Ramos (cell line): ENCODE results near the gene RASAL2.

Experiments used
- in situ Hi-C: fragments of 300-500 bp; cut with MboI; formaldehyde crosslinking; loops from one replicate; pipeline ENCODE4 v1.14.3; 2022; ENCODE audit warnings: low sequenced_read_pairs; ENCODE audit not compliant: unreplicated experiment

Gene RASAL2

GRCh38 chr1:178093951-178094738 lies at the start of gene RASAL2:
TSS of gene RASAL2 (plus strand) at chr1:178094104. CDS start at chr1:178094493, 389 bp downstream.
- in situ Hi-C loops: no loop called here

DNA sequence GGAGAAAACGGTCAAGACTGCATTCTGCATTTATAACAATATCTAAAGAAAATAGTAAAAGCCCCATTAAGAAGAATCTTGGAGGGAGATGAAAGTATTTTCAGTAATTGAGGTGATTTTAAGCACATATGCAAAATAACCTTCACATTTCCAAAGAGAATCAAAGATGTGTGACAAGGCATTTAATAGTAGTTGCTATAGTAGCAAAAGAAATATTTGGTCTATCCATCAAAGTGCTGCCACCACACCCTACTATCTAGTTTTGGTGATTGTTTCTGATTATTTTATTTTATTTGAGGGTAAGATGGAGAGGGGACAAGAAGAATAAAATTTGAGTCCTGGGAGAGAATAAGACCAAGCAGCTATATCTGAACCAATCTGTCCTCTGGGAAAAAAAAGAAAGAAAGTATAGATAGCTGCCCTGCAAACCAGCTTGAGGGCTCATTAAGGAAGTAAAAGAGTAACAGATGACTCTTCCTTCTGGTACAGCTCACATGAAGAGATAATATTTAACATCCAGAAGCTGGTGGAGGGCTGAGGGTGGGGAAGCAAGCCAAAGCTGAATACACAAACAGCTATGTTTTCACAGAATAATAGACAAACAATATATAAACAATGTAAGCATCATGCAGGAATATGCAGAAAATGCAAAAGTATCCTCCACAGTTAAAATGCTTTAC lies 47.2 kb upstream of the RASAL2 start:
- in situ Hi-C loops: no loop called here

DNA sequence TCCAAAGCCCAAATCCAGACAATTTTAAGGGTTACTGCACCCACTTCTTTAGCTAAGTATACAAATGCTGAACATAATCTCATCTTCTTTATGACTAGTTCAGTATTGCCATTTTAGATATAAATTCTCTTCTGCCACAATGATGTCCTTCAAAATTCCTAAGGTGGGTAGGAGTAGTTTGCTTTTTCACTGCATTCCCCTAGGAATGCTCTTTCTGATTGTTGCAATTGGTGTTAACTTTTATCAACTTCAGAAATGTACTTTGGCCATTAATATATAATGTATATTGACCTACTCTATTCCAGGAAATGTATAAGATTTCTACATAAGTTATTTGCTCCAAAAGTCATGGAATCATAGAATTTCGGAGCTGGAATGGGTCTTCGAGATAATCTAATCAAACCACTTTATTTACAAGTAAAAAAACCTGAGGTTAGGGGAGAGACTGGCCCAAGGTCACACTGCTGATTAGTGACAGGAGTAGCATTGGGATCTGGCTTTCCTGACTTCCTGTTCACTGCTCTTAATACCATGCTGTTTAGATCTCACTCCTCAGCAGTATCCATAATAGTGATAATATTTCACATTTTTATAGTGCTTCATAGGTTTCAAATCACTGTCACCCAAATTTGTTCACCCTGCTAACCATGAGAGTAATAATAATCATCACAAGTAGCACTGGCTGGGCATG lies 46.4 kb upstream of the RASAL2 start:
- in situ Hi-C loops: no loop called here

DNA sequence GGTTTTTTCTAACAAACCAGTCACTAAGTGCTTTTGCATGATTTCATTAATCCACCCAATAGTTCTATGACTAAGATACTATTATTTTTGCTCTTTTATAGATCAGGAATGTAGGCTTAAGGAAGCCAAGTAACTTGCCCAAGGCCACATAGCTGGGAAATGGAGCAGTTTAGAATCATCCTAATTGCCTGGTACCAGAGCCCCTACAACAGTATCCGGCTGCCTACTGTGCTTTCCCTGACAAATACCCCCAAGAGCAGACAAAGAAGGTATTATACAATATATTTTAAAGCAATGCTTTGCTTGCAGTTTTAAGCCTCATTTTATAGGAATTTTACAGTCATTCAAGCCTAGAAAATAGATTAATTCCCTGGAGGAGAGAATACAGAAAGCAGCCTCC lies 45.5 kb upstream of the RASAL2 start:
- in situ Hi-C loops: no loop called here

- in situ Hi-C loops: no loop called here
Measured at GRCh38 chr1:178048883-178049282, 45.0 kb upstream of the RASAL2 start.

- in situ Hi-C loops: no loop called here
Measured at GRCh38 chr1:178050084-178050483, 43.8 kb upstream of the RASAL2 start.

GRCh38 chr1:178051071-178051470 lies 42.8 kb upstream of the RASAL2 start:
- in situ Hi-C loops: no loop called here

GRCh38 chr1:178052650-178053461 lies 41.0 kb upstream of the RASAL2 start:
- in situ Hi-C loops: no loop called here

- in situ Hi-C loops: no loop called here
Measured at GRCh38 chr1:178055093-178055492, 38.8 kb upstream of the RASAL2 start.

- in situ Hi-C loops: no loop called here
Measured at GRCh38 chr1:178055779-178056471, 38.0 kb upstream of the RASAL2 start.

DNA sequence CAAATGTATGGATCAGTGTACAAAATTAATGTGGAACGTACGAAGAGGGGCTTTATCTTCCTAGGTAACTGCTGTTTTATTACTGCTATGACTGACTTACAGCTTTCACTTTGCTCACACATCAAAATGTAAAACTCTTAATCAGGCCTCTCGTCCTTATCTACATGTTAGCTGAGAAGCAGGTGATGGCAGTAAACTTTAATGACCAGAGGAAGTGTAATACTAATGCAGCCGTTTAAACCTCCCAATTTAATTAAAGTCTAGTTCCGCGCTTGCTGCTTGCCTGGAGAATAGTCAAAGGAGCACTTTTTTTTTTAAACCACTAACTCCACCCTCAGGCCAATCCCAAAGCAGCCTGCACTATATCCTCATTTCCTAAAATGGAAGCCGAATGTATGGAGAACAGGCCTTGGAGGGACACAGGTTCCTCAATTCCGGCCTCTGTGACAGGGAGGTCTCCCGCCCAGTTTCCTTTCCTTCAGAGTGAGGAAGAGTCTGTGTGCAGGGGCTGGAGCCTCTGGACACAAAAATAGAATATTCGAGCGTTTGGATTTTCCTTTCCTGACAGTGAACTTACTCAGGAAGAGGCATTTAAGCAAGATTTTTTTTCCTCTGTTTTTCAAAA lies 36.7 kb upstream of the RASAL2 start:
- in situ Hi-C loops: no loop called here

DNA sequence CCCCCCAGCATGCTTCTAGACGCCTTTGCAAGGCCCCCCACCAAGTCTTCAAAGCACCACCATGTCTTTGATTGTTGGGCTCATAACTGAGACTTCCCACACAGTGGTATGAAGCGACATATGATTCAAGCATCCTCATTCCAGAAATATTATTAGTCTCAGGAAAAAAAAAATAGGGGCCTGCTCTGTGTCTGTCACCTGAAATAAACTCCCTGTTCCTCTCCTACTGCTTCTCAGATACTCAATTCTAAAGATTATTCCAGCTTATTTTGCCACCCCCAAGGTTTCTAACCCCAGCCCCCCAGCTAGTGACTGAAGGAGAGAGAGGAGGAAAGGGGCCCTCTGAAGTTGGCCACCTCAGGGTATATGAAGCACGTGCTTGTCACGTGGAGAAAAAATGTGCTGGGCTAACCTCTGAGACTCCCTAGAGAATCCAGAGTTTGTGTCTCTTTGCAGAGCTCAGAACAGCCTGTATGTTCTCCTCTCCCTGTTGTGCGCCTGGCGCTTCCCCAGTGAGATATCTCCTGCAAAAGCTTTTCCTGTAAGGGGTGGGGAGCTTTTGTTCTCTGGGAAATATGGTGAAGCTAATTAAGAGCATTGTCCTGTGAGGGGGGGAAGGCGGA lies 35.9 kb upstream of the RASAL2 start:
- in situ Hi-C loops: no loop called here

GRCh38 chr1:178060789-178061556 lies 32.9 kb upstream of the RASAL2 start:
- in situ Hi-C loops: no loop called here

DNA sequence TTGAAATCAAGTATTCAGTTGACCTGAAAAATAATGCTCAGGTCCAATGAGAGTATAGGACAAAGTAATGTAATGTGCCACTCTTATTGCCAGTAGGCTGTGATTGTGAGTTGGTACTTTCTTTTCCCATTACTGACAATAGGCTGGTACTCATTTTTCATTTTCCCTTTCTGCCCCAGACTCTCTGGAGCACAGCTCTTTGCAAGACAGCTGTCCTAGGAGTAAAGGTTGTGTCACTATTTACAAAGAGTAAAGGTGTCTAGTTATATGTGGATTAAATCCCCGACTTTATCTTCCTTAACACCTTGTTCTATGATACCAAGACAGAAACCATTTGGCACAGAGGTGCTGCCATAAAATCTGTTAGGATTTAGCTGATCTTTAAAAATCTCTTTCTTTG lies 32.3 kb upstream of the RASAL2 start:
- in situ Hi-C loops: no loop called here

DNA sequence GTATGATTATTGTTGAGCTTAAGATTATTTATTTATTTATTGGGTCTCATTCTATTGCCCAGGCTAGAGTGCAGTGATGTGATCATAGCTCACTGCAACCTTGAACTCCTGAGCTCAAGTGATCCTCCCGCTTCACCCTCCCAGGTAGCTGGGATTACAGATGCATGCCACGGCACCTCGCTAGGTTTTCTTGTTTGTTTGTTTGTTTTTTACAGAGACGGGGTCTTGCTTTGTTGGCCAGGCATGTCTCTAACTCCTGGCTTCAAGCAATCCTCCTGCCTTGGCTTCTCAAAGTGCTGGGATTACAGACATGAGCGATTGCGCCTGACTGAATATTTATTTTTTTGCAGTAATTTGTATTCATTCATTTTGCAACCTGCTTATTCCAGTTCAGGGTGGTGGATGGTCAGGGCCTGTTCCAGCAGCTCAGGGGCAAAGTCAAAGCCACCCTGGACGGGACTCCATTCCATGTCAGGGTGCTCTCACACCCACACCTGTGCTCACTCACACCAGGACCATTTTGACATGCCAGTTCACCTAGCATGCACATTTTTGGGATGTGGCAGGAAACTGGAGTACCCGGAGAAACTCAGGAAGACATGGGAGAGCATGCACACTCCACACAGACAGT lies 29.6 kb upstream of the RASAL2 start:
- in situ Hi-C loops: no loop called here

DNA sequence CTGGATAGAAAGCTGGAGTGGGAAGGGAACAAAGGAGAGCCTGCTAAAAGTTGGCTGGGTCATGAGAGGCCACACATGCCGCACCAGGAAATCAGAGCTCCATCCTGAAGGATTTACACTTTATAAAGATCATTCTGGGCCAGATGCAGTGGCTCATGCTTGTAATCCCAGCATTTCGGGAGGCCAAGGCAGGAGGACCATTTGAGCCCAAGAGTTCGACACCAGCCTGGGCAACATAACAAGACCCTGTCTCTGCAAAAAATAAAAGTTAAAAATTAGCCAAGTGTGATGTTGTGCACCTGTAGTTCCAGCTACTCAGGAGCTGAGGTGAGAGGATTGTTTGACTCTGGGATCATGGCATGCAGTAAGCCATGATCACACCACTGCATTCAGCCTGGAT lies 28.7 kb upstream of the RASAL2 start:
- in situ Hi-C loops: no loop called here

GRCh38 chr1:178066296-178066907 lies 27.5 kb upstream of the RASAL2 start:
- in situ Hi-C loops: no loop called here
